Parathyroid adenoma (tissue), 2 donors: ENCODE data around the gene FAM163B.

Experiments used
- H2AFZ ChIP-seq: fragments of 300-600 bp; sonication (generic); one replicate; pipeline ENCODE4 v1.7.0; 2017; ENCODE audit warnings: antibody characterized with exemption, mild to moderate bottlenecking
- H3K27ac ChIP-seq: fragments of 300-600 bp; sonication (generic); one replicate; pipeline ENCODE4 v1.7.0; 2017
- H3K27me3 ChIP-seq: fragments of 300-600 bp; sonication (generic); one replicate; pipeline ENCODE4 v1.7.0; 2017; ENCODE audit warnings: low read length; ENCODE audit not compliant: control insufficient read depth, insufficient read depth
- H3K36me3 ChIP-seq: fragments of 300-600 bp; sonication (generic); one replicate; pipeline ENCODE4 v1.7.0; 2017; ENCODE audit warnings: low read length; ENCODE audit not compliant: control insufficient read depth, insufficient read depth
- H3K4me1 ChIP-seq: fragments of 300-600 bp; sonication (generic); one replicate; pipeline ENCODE4 v1.7.0; 2017; ENCODE audit warnings: control low read depth
- H3K4me2 ChIP-seq: fragments of 300-600 bp; sonication (generic); one replicate; pipeline ENCODE4 v1.7.0; 2017; ENCODE audit warnings: low read length
- H3K4me3 ChIP-seq: fragments of 300-600 bp; sonication (generic); one replicate; pipeline ENCODE4 v1.7.0; 2017; ENCODE audit warnings: low read depth, low read length
- H3K79me2 ChIP-seq: fragments of 300-600 bp; sonication (generic); one replicate; pipeline ENCODE4 v1.7.0; 2017; ENCODE audit warnings: control low read depth
- H3K9ac ChIP-seq: fragments of 300-600 bp; sonication (generic); one replicate; pipeline ENCODE4 v1.7.0; 2017; ENCODE audit warnings: mild to moderate bottlenecking
- H3K9me3 ChIP-seq: fragments of 300-600 bp; sonication (generic); one replicate; pipeline ENCODE4 v1.7.0; 2017; ENCODE audit warnings: low read length; ENCODE audit not compliant: control insufficient read depth
- TF ChIP-seq, protein P1 (sequence below): fragments of 300-600 bp; sonication (generic); IDR thresholded peaks from one replicate; pipeline ENCODE4 v1.7.0; 2017; ENCODE audit warnings: antibody characterized with exemption, mild to moderate bottlenecking
- donor health status: primary hyperparathyroidism.

The FAM163B gene

DNA sequence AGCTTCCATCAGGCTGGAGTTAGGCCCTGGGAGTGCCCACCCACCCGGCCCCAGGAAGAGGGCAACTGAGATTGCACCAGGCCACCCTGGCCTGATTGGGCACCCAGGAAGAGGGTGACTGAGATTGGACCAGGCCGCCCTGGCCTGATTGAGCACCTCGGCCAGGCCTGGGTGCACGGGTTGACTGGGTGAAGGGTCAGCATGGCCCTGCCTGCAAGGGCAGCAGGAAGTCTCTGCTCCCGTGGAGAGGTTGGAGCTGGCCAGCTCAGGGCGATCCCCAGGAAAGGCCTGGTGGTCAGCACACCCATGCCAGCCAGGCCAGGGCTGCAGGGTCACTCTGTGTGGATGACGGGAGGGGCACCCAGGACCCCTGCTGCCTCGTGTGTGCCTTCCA, 62.9 kb downstream of the FAM163B start:
- no peak overlapping the region for H3K9ac ChIP-seq
- H3K4me2 ChIP-seq = no peak overlapping the region
- no peaks in the 10 kb centered on the region for H3K79me2 ChIP-seq
- no peaks in the 10 kb centered on the region for H3K4me1 ChIP-seq
- no peaks in the 10 kb centered on the region for H3K36me3 ChIP-seq
- H3K27me3 ChIP-seq = no peaks in the 10 kb centered on the region
- no peak overlapping the region for H3K27ac ChIP-seq
- H2AFZ ChIP-seq = no peak overlapping the region
- no peaks in the 10 kb centered on the region for H3K9me3 ChIP-seq
- H3K4me3 ChIP-seq = no peak overlapping the region
- TF ChIP-seq, protein P1, sequence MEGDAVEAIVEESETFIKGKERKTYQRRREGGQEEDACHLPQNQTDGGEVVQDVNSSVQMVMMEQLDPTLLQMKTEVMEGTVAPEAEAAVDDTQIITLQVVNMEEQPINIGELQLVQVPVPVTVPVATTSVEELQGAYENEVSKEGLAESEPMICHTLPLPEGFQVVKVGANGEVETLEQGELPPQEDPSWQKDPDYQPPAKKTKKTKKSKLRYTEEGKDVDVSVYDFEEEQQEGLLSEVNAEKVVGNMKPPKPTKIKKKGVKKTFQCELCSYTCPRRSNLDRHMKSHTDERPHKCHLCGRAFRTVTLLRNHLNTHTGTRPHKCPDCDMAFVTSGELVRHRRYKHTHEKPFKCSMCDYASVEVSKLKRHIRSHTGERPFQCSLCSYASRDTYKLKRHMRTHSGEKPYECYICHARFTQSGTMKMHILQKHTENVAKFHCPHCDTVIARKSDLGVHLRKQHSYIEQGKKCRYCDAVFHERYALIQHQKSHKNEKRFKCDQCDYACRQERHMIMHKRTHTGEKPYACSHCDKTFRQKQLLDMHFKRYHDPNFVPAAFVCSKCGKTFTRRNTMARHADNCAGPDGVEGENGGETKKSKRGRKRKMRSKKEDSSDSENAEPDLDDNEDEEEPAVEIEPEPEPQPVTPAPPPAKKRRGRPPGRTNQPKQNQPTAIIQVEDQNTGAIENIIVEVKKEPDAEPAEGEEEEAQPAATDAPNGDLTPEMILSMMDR = no peak

DNA sequence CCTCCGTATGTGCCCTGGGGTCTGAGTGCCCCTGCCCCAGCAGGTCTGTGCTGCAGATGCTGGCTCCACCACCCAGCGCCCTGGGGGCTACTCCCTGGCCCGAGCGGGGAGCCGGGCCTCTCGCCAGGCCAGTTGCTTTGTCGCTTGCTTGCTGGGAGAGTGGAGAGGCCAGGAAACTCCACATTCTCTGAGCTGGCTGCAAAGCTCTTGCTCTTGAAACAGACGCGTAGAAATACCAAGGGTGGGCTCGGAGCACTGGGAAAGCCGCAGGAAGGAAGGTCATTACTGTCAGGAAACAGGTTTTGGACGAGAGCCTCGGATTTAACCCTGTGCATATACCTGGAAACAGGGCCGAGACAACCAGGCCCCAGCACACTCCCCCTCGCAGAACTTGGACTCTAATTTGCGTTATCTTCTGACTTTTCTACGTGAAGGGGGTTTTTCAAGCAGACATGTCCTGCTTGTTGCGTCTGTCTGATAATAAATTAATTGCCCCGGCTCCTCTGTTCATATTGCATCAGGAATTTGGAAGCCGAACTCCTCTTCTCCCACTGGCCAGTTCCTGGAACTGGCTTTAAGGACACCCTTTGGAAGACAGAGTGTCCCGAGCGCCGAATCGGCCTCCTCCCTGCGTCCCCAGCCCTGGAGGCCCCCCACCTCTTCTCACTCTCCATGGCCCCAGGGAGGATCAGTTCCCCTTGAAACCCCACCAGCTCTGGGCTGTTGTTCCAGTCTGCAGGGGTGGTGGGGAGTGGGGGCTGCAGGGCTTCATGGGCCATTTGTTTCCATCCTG, 63.5 kb downstream of the FAM163B start:
- H2AFZ ChIP-seq = no peak overlapping the region
- H3K9me3 ChIP-seq = no peaks in the 10 kb centered on the region
- no peak overlapping the region for H3K4me3 ChIP-seq
- no peak overlapping the region for H3K4me2 ChIP-seq
- no peak overlapping the region for H3K27ac ChIP-seq
- no peaks in the 10 kb centered on the region for H3K27me3 ChIP-seq
- no peaks in the 10 kb centered on the region for H3K36me3 ChIP-seq
- H3K79me2 ChIP-seq = no peaks in the 10 kb centered on the region
- TF ChIP-seq, protein P1 = no peak
- H3K9ac ChIP-seq = no peak overlapping the region
- no peaks in the 10 kb centered on the region for H3K4me1 ChIP-seq

DNA sequence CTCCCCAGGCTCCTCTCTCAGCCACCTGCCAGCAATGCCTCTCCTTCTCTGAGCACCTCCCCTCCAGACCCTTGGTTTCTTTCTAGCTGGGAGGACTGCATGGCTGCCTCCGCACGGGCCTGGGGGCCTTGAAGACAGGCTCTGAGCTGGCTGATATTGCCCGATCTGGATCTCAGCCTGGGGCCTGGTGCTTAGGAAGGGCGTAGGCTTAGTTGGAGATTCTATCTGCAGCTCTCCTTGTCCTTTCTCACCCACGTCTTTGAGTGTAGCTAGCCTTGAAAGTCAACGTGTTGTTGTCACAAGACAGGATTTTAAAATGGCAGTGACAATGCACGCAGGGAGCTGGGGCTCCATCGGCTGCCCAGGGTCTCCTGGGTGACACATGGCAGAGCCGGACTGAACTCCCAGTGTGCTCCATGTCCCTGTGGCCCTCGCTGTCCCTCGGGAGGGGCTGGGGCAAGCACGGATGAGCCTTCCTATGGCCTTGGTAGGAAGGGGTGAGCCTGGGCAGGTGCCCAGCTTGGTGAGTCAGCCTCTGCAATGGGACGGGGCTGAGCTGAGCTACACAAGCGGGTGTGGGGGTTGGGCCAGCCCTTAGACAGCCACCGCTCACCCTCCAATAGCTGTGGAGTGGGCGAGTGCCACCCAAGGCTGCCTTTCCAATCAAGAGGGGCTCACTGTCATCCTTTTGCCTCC, 65.3 kb downstream of the FAM163B start:
- no peaks in the 10 kb centered on the region for H3K27me3 ChIP-seq
- H3K4me3 ChIP-seq = no peak overlapping the region
- no peak overlapping the region for H3K4me2 ChIP-seq
- TF ChIP-seq, protein P1 = no peak
- no peak overlapping the region for H2AFZ ChIP-seq
- no peaks in the 10 kb centered on the region for H3K36me3 ChIP-seq
- no peak overlapping the region for H3K27ac ChIP-seq
- H3K4me1 ChIP-seq = no peaks in the 10 kb centered on the region
- no peak overlapping the region for H3K9ac ChIP-seq
- H3K9me3 ChIP-seq = no peaks in the 10 kb centered on the region
- no peaks in the 10 kb centered on the region for H3K79me2 ChIP-seq

DNA sequence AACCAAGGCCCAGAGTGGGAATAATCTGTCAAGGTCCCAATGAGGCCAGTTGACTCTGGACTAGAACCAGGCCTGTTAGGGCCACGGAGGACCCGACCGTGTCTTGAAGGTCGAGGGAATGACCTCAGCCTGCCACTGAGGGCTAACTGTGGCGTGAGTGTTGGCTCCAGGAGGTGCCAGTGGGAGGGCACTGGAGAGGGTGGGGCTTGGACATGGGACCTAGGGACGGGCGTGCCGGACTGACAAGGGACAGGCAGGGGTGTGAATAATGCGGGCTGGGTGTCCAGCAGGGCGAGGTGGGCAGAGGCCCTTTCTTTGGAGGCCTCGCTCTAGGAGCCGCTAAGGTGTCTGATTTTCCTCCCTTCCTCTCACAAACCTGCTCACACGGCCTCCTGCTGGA, 67.2 kb downstream of the FAM163B start:
- Histone ChIP-seq H3K9ac (no peak overlapping the region), H3K79me2 (no peaks in the 10 kb centered on the region), H3K36me3 (no peaks in the 10 kb centered on the region), H3K4me2 (no peak overlapping the region), H3K9me3 (no peaks in the 10 kb centered on the region), H3K4me1 (no peaks in the 10 kb centered on the region), H3K27me3 (no peaks in the 10 kb centered on the region), H2AFZ (no peak overlapping the region), H3K4me3 (no peak overlapping the region), H3K27ac (no peak overlapping the region)
- TF ChIP-seq, protein P1 = no peak

DNA sequence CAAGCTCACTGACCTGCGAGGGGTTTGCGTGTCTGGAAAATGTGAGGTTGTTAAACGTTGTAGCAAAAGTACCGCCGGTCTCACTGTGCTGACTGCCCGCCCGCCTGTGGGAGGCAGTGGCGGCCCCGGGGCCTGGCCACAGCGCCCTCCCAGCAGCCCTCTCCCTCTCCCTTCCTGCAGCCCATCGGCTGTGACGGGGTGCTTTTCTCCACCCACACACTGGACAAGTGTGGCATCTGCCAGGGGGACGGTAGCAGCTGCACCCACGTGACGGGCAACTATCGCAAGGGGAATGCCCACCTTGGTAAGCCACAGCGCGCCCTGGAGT, 68.5 kb downstream of the FAM163B start:
- no peak overlapping the region for H3K27ac ChIP-seq
- no peaks in the 10 kb centered on the region for H3K9me3 ChIP-seq
- no peaks in the 10 kb centered on the region for H3K27me3 ChIP-seq
- H3K36me3 ChIP-seq = no peaks in the 10 kb centered on the region
- TF ChIP-seq, protein P1 = no peak
- H3K79me2 ChIP-seq = no peaks in the 10 kb centered on the region
- no peak overlapping the region for H3K4me3 ChIP-seq
- no peak overlapping the region for H3K9ac ChIP-seq
- no peak overlapping the region for H2AFZ ChIP-seq
- no peaks in the 10 kb centered on the region for H3K4me1 ChIP-seq
- no peak overlapping the region for H3K4me2 ChIP-seq
